Brain pericyte (primary cell): Measurements from ENCODE around the gene CXCL3.

ENCODE experiments used
- DNase-seq: peaks from one replicate; pipeline ENCODE4 v3.0.0-alpha.2; 2012; ENCODE audit warnings: low read depth, low spot score

Gene CXCL3

GRCh38 chr4:74055498-74055897, 17.0 kb upstream of the CXCL3 start:
- DNase-seq, result no peak

DNA sequence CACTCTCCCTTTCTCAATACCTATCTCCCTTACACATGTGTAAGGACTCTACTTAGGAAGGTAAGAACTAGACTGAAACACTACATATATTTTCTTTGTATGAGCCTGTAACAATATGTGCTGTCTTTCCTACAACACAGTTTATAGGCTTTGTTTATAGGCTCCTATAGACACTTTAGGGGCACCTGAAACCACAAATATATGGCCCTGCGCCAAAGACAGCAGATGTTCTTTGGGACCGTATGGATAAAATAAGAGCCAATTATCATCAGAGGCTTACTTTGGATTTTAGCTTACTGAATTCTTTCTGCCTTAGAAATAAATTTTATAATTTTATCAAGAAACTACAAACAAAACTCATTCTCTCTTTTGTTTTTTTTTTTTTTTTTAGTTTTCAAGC, 16.6 kb upstream of the CXCL3 start:
- no peak for DNase-seq

- no peak for DNase-seq
Measured at GRCh38 chr4:74054483-74055047, 16.1 kb upstream of the CXCL3 start.

GRCh38 chr4:74047152-74047551, 8.7 kb upstream of the CXCL3 start:
- DNase-seq, result no peak

- no peak for DNase-seq
Measured at GRCh38 chr4:74045772-74046171, 7.3 kb upstream of the CXCL3 start.

DNA sequence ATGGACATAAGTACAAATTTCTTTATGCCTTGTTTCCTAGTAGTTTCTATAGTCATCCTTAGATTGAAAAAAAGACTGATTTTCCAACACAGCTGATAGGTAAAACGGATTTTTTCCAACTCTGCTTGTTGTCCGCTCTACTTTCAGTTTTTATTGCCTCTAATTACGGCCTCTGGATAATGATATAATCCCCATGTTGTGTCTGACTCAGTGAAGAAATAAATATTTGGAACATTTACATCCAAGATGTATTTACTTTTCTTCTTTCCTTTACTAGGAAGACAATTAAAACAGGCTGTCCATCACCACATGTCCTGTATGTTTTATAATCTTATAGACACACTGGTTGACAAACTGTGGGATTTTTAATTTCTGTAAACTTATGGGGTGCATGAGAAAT, 6.8 kb upstream of the CXCL3 start:
- no peak for DNase-seq

DNA sequence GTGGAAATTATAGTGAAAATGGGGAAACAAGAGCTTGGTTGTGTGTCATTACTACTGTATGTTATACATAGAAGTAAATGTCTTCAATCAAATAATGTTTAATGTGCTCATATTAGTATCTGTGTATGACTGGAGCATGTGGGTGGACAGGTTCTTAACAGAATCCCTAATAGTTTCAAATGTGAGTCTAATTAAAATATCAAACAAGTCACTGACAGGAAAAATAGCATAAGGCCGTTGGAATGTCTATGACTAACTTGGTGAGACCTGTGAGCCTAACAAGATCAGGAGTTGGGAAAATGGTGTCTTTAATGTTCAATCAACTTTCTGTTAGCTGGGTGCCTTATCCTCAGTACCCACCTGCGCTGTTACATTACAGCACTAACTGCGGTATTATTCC, 6.2 kb upstream of the CXCL3 start:
- DNase-seq, result no peak

- DNase-seq, result no peak
Measured at GRCh38 chr4:74042681-74043080, 4.2 kb upstream of the CXCL3 start.

DNA sequence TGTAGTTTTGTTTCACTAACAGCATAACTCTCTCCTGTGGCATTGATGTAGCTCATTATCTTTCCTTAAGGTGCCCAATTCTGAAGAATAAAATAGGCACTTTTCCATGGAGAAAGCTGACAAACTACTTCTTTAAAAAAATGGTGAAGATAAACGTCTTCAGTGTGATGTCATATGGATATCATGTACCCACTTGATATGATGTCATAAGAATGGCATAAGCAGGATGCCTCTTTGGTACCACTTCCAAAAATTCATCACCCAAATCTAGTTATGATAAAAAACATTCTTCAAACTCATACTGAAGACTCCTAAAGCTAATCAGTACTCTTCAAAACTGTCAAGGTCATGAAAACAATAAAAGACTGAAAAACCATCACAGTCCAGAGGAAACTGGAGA, 2.9 kb upstream of the CXCL3 start:
- DNase-seq, result no peak

DNA sequence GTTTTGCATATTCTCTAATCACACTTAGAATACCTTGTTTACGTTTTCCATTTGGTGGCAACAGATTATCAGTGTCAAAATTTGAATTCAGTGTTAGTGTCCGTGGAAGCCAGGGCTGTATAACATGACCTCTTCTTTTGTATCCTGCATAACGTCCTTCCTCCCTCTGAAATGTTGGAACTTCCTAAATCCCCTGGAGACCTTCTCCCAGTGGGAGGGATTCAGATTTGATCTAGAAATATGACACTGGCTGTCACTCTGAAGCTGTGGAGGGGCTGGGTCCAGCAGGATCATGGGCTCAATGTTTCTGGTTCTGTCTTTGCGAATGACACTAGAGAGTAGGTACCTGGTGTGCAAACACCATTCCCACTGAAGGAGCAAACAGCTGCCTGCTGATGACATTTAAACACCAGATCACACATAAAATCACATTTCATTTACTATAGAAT, 850 bp upstream of the CXCL3 start:
- no peak for DNase-seq

GRCh38 chr4:74038086-74038424, 434 bp downstream of the CXCL3 start:
- DNase-seq, result no peak

DNA sequence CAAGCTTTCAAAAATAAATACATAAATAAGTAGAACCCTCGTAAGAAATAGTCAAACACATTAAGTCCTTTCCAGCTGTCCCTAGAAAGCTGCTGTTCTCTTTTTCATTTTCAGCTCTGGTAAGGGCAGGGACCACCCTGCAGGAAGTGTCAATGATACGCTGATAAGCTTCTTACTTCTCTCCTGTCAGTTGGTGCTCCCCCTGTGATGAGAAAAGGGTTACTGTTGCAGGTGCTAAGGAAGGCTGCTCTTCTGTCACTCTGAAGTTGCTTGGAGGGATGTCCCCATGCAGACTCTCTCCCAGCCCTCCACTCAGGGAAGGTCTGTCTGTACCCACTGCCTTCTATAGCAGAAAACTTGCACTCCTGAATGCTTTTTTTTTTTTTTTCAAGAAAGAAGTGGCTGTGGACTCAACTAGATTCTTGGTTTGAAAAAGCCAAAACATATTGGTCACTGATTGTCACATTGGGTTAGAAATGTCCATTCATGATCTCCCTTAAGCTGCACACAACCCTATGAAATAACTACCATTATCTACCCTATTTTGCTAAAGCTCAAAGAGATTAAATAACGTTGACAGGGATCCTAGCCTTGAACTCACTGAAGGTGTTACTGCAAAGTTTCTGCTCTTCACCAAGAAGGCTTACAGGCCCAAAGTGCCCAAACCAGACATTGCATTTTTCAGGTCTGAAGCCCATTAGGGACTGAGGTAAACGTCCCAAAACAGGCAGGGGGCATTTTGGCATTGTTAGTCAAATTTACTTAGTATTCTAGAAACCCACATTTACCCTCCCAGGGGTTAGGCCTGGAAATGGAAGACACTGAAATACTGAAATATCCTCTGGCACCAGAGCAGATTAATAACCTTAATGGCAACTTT, 1.2 kb downstream of the CXCL3 start:
- no peak for DNase-seq

DNA sequence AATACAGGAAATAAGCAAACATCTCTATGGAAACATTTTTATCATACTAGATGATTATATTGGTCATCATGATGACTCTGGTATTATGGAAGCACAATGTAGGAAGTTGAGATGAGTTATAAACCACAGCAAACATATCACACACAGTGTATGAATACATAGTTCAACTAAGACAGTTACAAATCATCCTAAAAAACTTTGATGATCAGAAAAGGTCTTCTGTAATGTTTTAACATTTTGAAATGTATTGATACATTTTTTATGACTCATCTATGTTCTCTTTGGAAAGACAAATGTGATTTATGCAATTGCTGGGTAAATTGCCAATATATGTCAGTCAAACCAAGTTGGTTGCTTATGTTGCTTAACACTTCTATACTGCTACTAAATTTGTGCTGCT, 4.8 kb downstream of the CXCL3 start:
- DNase-seq, result no peak

DNA sequence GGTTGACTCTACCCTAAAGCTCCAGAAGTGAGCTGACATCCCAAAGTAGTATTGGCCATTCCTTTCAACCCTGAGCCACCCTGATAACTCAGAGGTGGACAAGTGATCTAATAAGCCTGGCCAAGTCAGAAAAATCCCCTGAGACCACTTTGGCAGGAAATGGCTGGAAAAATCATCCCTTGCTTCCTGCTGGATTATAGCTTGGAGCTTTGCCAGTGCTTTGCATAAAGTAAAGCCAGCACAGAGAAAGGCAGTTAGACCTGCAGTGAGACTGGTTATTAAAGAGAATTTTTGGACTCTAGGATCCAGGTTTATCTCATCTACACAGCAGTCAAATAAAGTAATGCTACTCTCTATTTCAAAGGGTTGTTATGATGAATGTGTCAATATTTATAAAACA, 6.4 kb downstream of the CXCL3 start:
- no peak for DNase-seq

GRCh38 chr4:74031576-74031975, 6.9 kb downstream of the CXCL3 start:
- DNase-seq, result no peak

GRCh38 chr4:74030285-74030684, 8.2 kb downstream of the CXCL3 start:
- DNase-seq, result no peak

DNA sequence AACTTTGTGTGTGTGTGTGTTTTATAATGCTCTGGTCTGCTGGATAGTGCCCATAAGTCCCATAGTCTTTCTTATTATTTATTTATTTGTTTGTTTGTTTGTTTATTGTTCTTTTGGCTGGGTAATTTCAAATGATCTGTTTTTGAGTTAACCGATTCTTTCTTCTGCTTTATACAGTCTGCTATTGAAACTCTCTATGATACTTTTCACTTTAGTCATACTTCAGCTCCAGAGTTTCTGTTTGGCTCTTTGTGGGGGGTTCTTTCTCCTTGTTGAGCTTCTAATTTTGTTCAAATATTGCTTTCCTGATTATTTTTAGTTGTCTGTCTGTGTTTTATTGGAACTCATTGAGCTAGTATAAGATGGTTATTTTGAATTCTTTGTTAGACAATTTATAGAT, 10.0 kb downstream of the CXCL3 start:
- DNase-seq, result no peak

- DNase-seq, result no peak
Measured at GRCh38 chr4:74023709-74024108, 14.8 kb downstream of the CXCL3 start.

- DNase-seq, result no peak
Measured at GRCh38 chr4:74021601-74022000, 16.9 kb downstream of the CXCL3 start.

GRCh38 chr4:74018771-74019170, 19.7 kb downstream of the CXCL3 start:
- DNase-seq, result no peak

- DNase-seq, result no peak
Measured at GRCh38 chr4:74018116-74018515, 20.4 kb downstream of the CXCL3 start.

DNA sequence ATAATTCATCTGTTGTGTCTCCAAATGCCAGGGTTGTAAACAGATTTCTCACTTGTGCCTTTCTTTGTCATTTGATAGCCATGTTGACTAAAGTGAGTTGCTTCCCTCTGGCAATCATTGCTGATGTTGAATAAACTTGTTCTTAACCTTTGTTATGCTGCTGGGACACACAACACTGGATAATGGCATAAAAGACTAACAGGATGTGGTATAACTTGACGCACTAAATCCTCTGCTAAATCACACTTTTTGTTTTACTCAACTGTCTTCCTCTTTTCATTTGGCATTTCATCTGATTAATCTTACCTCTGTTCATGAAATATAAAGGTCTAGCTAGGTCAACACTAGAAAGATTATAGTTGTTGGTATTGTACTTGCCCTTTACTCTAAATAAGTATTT, 22.4 kb downstream of the CXCL3 start:
- no peak for DNase-seq

GRCh38 chr4:74015126-74015780, 23.2 kb downstream of the CXCL3 start:
- DNase-seq, result no peak
